Neural cell (in vitro differentiated cells): ENCODE measurements around the gene PRKCD.

ENCODE experiments used
- EP300 ChIP-seq: fragments of 450-650 bp; conservative IDR thresholded peaks from 2 replicates; pipeline ENCODE4 v1.6.1; 2014; ENCODE audit warnings: antibody characterized with exemption, mild to moderate bottlenecking, moderate library complexity; ENCODE audit not compliant: poor library complexity, severe bottlenecking
- EZH2 ChIP-seq: fragments of 200-600, 300-800 bp; shearing (Covaris generic), sonication (generic); IDR thresholded peaks from 2 replicates; pipeline ENCODE4 v1.6.1; 2014; ENCODE audit warnings: antibody characterized with exemption, low read length, borderline replicate concordance, mild to moderate bottlenecking; ENCODE audit not compliant: insufficient read depth, poor library complexity, severe bottlenecking
- POLR2AphosphoS5 ChIP-seq: IDR thresholded peaks from 2 replicates; pipeline ENCODE4 v1.6.1; 2012
- TAF1 ChIP-seq: IDR thresholded peaks from 2 replicates; pipeline ENCODE4 v1.6.1; 2012; ENCODE audit warnings: low read depth
- TF ChIP-seq, protein P1 (sequence below): fragments of 450-650 bp; IDR thresholded peaks from 2 replicates; pipeline ENCODE4 v1.5.1; 2014; ENCODE audit warnings: antibody characterized with exemption, mild to moderate bottlenecking, moderate library complexity; ENCODE audit not compliant: poor library complexity, severe bottlenecking

DNA sequence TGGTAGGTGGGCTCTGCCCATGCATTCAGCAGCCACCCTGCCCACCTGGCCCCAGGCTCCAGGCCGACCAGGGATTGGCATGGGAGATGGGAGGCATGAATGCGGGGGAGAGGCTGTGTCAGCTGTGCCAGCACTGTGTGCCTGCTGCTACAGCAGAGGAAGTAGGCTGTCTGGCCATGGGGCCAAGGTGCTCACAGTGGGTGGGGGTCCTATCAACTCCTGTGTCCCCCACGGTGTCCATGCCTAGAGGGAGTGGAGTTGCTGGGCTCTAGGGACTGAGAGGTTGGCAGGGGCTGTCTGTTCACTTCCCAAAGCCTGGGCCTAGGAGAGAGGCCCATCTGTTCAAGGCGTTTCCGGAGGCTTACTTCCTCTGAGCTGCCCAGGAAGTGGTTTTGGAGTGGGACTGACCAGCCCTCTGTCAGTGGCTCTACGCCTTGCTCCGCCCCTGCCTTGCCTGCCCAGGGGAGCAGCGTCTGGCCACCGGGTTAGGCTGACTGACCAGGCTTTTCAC lies 5.8 kb downstream of the PRKCD start:
- TF ChIP-seq, protein P1, sequence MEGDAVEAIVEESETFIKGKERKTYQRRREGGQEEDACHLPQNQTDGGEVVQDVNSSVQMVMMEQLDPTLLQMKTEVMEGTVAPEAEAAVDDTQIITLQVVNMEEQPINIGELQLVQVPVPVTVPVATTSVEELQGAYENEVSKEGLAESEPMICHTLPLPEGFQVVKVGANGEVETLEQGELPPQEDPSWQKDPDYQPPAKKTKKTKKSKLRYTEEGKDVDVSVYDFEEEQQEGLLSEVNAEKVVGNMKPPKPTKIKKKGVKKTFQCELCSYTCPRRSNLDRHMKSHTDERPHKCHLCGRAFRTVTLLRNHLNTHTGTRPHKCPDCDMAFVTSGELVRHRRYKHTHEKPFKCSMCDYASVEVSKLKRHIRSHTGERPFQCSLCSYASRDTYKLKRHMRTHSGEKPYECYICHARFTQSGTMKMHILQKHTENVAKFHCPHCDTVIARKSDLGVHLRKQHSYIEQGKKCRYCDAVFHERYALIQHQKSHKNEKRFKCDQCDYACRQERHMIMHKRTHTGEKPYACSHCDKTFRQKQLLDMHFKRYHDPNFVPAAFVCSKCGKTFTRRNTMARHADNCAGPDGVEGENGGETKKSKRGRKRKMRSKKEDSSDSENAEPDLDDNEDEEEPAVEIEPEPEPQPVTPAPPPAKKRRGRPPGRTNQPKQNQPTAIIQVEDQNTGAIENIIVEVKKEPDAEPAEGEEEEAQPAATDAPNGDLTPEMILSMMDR = no peak
- no peak for TF ChIP-seq EZH2
- TF ChIP-seq EP300 = no peak
- TF ChIP-seq TAF1 = no peak
- no peak for TF ChIP-seq POLR2AphosphoS5
